ENCODE data around the gene CCNDBP1. TPM values are rescaled to one million over a fixed set of nuclear protein-coding genes. Genes with fewer than 3 reads are reported as not detected.

The CCNDBP1 gene
- total and polyA plus RNA-seq, 2 donors from 2014 or later: 56.8 to 64.3 TPM

GRCh38 chr15:43198992-43199391 is 13.8 kb downstream of the CCNDBP1 start:
- no peaks in the 10 kb centered on the region for H3K27me3 ChIP-seq (ENCODE audit: control insufficient read depth, insufficient read depth, low read length)
- no peaks in the 10 kb centered on the region for H3K9me3 ChIP-seq (ENCODE audit: control insufficient read depth in 2 of 3, insufficient read depth in 1 of 3, low read length in 3 of 3)
- H3K9ac ChIP-seq (ENCODE audit: low read length in 3 of 3): no peak overlapping the region
- FAIRE-seq (no peak), DNase-seq (no peak)
- TF ChIP-seq, protein P1, sequence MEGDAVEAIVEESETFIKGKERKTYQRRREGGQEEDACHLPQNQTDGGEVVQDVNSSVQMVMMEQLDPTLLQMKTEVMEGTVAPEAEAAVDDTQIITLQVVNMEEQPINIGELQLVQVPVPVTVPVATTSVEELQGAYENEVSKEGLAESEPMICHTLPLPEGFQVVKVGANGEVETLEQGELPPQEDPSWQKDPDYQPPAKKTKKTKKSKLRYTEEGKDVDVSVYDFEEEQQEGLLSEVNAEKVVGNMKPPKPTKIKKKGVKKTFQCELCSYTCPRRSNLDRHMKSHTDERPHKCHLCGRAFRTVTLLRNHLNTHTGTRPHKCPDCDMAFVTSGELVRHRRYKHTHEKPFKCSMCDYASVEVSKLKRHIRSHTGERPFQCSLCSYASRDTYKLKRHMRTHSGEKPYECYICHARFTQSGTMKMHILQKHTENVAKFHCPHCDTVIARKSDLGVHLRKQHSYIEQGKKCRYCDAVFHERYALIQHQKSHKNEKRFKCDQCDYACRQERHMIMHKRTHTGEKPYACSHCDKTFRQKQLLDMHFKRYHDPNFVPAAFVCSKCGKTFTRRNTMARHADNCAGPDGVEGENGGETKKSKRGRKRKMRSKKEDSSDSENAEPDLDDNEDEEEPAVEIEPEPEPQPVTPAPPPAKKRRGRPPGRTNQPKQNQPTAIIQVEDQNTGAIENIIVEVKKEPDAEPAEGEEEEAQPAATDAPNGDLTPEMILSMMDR (IDR thresholded peaks at IDR 0.05; ENCODE audit: borderline replicate concordance, extremely low read depth, insufficient read depth): no peak
- intact Hi-C loops (cut with DNase I): no loop called here
- peaks cover 0 to 20% (median 9%) of the 10 kb centered on the region in 3 donors for H3K36me3 ChIP-seq (ENCODE audit: control insufficient read depth in 2 of 3, insufficient read depth in 3 of 3, low read length in 3 of 3)
- H3K27ac ChIP-seq (ENCODE audit: low read depth in 2 of 2, low read length in 2 of 2): no peak overlapping the region
- no peaks in the 10 kb centered on the region for H3K4me1 ChIP-seq (ENCODE audit: control insufficient read depth in 2 of 3, insufficient read depth in 2 of 3, low read depth in 1 of 3, low read length in 3 of 3)
- H3K4me3 ChIP-seq (ENCODE audit: low read length in 3 of 3): no peak overlapping the region

DNA sequence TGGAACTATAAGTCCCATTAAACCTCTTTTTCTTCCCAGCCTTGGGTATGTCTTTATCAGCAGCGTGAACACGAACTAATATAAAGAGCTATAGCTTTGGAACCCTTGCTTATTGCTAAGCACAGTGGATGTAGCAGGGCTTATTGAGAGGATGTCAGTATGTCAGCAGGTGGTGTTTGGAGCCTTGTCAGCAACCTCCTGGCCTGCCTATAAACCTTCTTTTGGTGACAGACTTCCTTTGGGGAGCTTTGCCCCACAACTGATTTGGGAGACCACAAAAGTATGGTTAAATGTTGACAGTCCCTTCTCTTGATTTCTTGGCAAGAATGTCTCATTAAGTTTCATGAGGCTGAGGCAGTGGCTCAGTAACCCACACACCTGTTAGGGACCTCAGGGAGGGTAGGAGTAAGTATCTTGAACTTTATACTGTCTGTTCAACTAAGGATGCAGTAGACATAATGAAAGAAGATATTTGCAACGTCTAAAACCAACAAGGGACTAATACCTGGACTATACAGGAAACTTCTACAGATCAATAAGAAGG is 14.8 kb downstream of the CCNDBP1 start:
- DNase-seq (no peak), FAIRE-seq (no peak)
- Histone ChIP-seq H3K4me3 (ENCODE audit: low read length in 3 of 3) (no peak overlapping the region), H3K9me3 (ENCODE audit: control insufficient read depth in 2 of 3, insufficient read depth in 1 of 3, low read length in 3 of 3) (no peaks in the 10 kb centered on the region), H3K36me3 (ENCODE audit: control insufficient read depth in 2 of 3, insufficient read depth in 3 of 3, low read length in 3 of 3) (peaks cover 0 to 11% (median 2%) of the 10 kb centered on the region in 3 donors), H3K4me1 (ENCODE audit: control insufficient read depth in 2 of 3, insufficient read depth in 2 of 3, low read depth in 1 of 3, low read length in 3 of 3) (no peaks in the 10 kb centered on the region), H3K27me3 (ENCODE audit: control insufficient read depth, insufficient read depth, low read length) (no peaks in the 10 kb centered on the region), H3K9ac (ENCODE audit: low read length in 3 of 3) (no peak overlapping the region), H3K27ac (ENCODE audit: low read depth in 2 of 2, low read length in 2 of 2) (no peak overlapping the region)
- TF ChIP-seq, protein P1 (IDR thresholded peaks at IDR 0.05; ENCODE audit: borderline replicate concordance, extremely low read depth, insufficient read depth): no peak
- intact Hi-C loops (cut with DNase I): no loop called here

GRCh38 chr15:43204016-43204901 is 19.1 kb downstream of the CCNDBP1 start:
- Histone ChIP-seq H3K27ac (ENCODE audit: low read depth in 2 of 2, low read length in 2 of 2) (no peak overlapping the region), H3K4me1 (ENCODE audit: control insufficient read depth in 2 of 3, insufficient read depth in 2 of 3, low read depth in 1 of 3, low read length in 3 of 3) (no peaks in the 10 kb centered on the region), H3K9ac (ENCODE audit: low read length in 3 of 3) (no peak overlapping the region), H3K9me3 (ENCODE audit: control insufficient read depth in 2 of 3, insufficient read depth in 1 of 3, low read length in 3 of 3) (no peaks in the 10 kb centered on the region), H3K4me3 (ENCODE audit: low read length in 3 of 3) (no peak overlapping the region), H3K27me3 (ENCODE audit: control insufficient read depth, insufficient read depth, low read length) (no peaks in the 10 kb centered on the region), H3K36me3 (ENCODE audit: control insufficient read depth in 2 of 3, insufficient read depth in 3 of 3, low read length in 3 of 3) (no peaks in the 10 kb centered on the region)
- intact Hi-C loops (cut with DNase I): no loop called here
- DNase-seq (peak in 3 of 5 donors; percentile 35 to 61 (median 43)), FAIRE-seq (no peak)
- TF ChIP-seq, protein P1 (IDR thresholded peaks at IDR 0.05; ENCODE audit: borderline replicate concordance, extremely low read depth, insufficient read depth): peak; percentile 56
